Measurements from ENCODE around the gene TMCO4.

The TMCO4 gene

GRCh38 chr1:19759740-19760089 lies 40.0 kb downstream of the TMCO4 start:
- TF ChIP-seq, protein P1, sequence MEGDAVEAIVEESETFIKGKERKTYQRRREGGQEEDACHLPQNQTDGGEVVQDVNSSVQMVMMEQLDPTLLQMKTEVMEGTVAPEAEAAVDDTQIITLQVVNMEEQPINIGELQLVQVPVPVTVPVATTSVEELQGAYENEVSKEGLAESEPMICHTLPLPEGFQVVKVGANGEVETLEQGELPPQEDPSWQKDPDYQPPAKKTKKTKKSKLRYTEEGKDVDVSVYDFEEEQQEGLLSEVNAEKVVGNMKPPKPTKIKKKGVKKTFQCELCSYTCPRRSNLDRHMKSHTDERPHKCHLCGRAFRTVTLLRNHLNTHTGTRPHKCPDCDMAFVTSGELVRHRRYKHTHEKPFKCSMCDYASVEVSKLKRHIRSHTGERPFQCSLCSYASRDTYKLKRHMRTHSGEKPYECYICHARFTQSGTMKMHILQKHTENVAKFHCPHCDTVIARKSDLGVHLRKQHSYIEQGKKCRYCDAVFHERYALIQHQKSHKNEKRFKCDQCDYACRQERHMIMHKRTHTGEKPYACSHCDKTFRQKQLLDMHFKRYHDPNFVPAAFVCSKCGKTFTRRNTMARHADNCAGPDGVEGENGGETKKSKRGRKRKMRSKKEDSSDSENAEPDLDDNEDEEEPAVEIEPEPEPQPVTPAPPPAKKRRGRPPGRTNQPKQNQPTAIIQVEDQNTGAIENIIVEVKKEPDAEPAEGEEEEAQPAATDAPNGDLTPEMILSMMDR (IDR thresholded peaks at IDR 0.05; ENCODE audit: insufficient read depth, low read depth, low read length, missing control alignments), result no peak
- DNase-seq (ENCODE audit: low read depth), result no peak
- H3K4me3 ChIP-seq (ENCODE audit: low read depth, low read length), result no peak overlapping the region

DNA sequence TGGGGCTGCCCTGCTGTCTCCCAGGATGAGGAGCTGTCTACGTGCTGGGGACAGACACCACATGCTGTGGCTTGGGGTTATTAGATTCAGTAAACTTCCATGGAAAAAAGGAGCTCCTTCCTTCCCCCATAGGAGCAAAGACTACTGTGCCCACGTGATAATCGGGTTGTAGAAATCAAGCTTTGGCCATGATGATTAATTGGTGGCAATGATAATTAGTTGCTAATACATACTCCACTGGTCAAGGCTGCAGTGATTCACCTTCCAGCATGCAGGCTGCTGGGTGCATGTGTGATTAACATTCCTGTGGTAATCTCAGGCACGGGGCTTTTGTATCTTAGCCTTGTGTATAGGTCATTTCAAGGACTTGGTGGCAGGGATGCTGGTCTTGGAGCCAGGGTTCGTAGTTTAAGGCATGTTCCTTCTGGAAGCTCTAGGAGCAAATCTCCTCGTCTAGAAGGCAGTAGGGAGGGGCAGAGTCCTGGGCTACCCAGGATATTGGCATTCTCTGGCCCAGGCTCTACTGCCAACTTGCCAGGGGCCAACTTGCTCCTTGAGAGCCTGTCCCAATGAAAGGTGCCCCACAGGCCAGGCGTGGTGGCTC lies 41.4 kb downstream of the TMCO4 start:
- no peak overlapping the region for H3K4me3 ChIP-seq (ENCODE audit: low read depth, low read length)
- no peak for DNase-seq (ENCODE audit: low read depth)
- TF ChIP-seq, protein P1 (IDR thresholded peaks at IDR 0.05; ENCODE audit: insufficient read depth, low read depth, low read length, missing control alignments), result no peak

DNA sequence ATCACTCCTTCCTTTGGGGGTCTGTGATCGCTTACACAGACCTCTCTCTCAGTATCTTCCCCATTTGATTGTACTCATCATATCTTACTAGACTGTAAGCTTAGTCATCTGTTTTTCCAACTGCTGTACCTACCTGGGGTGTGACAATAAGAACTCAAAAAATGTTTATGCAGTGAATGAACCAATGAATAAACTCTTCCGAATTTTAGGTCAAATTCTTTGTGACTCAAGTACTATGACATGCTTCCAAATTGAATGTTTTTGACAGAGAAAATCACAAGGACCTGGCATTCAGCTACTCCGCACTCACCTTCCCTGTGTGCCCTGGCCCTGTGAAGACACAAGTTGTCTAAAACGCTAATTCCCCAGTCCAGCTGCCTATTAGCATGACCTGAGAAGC lies 42.1 kb downstream of the TMCO4 start:
- TF ChIP-seq, protein P1 (IDR thresholded peaks at IDR 0.05; ENCODE audit: insufficient read depth, low read depth, low read length, missing control alignments), result no peak
- DNase-seq (ENCODE audit: low read depth), result no peak
- H3K4me3 ChIP-seq (ENCODE audit: low read depth, low read length), result no peak overlapping the region

GRCh38 chr1:19756480-19756879 lies 43.2 kb downstream of the TMCO4 start:
- H3K4me3 ChIP-seq (ENCODE audit: low read depth, low read length), result no peak overlapping the region
- TF ChIP-seq, protein P1 (IDR thresholded peaks at IDR 0.05; ENCODE audit: insufficient read depth, low read depth, low read length, missing control alignments), result no peak
- no peak for DNase-seq (ENCODE audit: low read depth)

DNA sequence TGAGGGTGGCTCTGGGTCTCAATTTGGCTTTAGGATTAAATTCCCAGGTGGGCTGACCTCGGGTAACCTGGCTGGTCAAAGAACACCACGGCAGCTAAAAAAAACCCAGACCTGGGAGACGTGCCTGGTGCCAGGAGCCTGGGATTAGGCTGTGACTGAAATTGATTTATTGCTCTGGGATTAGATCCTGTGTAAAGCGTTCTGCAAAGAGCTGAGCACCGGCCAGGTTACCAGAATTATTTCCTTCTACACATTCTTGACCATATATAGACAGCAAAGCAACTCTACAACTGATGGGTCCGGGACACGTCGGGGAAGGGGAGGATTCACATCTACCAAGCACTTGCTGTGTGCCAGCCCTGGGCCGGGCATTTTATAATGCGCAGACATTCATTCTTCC lies 45.2 kb downstream of the TMCO4 start:
- no peak for DNase-seq (ENCODE audit: low read depth)
- TF ChIP-seq, protein P1 (IDR thresholded peaks at IDR 0.05; ENCODE audit: insufficient read depth, low read depth, low read length, missing control alignments), result no peak
- H3K4me3 ChIP-seq (ENCODE audit: low read depth, low read length), result no peak overlapping the region

DNA sequence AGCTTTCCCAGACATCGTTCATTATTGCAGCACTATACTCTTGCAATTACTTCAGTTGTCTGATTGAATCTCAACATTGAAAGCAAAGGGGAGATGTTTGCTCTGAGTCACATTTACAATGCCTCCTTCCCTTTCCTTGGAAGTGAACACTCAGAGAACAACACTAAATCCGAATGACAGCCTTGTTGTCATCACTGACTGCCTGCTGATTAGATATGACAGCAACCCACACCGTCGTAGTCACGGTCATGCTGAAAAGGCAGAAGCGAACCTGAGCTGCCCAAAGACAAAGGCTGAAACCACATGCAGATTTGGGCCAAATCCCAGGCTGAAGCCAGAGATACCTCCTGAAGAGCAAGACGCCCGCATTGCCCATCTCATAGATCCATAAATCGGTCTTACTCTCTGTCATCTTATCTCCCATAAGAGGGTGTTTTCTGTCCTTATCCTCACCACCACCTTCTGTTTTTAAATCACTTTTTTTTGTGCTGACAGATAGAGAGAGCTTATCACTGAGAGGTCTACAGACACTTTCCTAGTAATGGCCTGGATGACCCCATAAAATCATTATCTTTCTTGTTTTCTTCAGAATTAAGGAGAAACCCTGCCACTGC lies 47.5 kb downstream of the TMCO4 start:
- no peak for DNase-seq (ENCODE audit: low read depth)
- H3K4me3 ChIP-seq (ENCODE audit: low read depth, low read length), result no peak overlapping the region
- TF ChIP-seq, protein P1 (IDR thresholded peaks at IDR 0.05; ENCODE audit: insufficient read depth, low read depth, low read length, missing control alignments), result no peak

DNA sequence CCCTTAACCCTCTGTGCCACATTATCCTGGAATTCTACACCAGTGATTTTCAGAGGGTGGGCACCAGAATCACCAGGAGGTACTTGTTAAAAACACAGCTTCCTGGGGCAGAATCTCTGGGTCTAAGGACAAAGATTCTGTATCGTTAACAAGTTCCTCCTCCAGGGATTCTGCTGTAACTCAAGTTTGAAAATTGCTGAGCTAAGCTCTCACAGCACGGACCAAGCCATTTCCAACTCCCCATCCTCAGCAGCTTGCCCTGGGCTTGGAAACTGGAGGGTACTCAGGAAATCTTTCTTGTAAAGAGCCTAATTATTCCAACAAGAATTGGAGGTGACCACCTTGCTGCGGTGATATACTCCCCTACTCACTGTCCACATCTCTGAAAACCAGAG lies 48.8 kb downstream of the TMCO4 start:
- H3K4me3 ChIP-seq (ENCODE audit: low read depth, low read length), result no peak overlapping the region
- TF ChIP-seq, protein P1 (IDR thresholded peaks at IDR 0.05; ENCODE audit: insufficient read depth, low read depth, low read length, missing control alignments), result no peak
- no peak for DNase-seq (ENCODE audit: low read depth)

All from GM12865 (cell line).